Activated CD4-positive, alpha-beta T cell treated with anti-CD3 and anti-CD28 coated beads for 36 hours (primary cell): ENCODE measurements around the gene SGSH. TPM values are rescaled to one million over a fixed set of nuclear protein-coding genes. Genes with fewer than 3 reads are reported as not detected.
"Not testable (repeated sequence)": the region's sequence is repeated elsewhere in the genome, so short reads cannot be mapped to it uniquely, and the experiment has no call there.

Experiments
- ATAC-seq: fragments of 200-7000 bp; cut with Tn5 transposase; one replicate; pipeline ENCODE4 v1.10.0; 2021; ENCODE audit warnings: mild to moderate bottlenecking, moderate library complexity
- CTCF ChIA-PET: fragments of 350-600 bp; sonication (Branson Sonifier 250); formaldehyde crosslinking; loops from one replicate; lab custom pipeline; 2021; ENCODE audit warnings: antibody characterized with exemption; lab: Charles Lee
- POLR2A ChIA-PET: fragments of 350-600 bp; sonication (Branson Sonifier 250); formaldehyde crosslinking; loops from one replicate; lab custom pipeline; 2021; ENCODE audit warnings: antibody characterized with exemption, inconsistent platforms; lab: Charles Lee
- DNase-seq: peaks from one replicate; pipeline ENCODE4 v3.0.0-alpha.2; 2020
- H3K27ac Mint-ChIP-seq: one replicate; pipeline ENCODE4 v1.8.0; 2021; ENCODE audit warnings: mixed read lengths
- H3K27me3 Mint-ChIP-seq: one replicate; pipeline ENCODE4 v1.8.0; 2021; ENCODE audit warnings: mixed read lengths
- H3K36me3 Mint-ChIP-seq: one replicate; pipeline ENCODE4 v1.8.0; 2021; ENCODE audit warnings: low read depth, mixed read lengths
- H3K4me1 Mint-ChIP-seq: one replicate; pipeline ENCODE4 v1.8.0; 2021; ENCODE audit warnings: mixed read lengths
- H3K4me3 Mint-ChIP-seq: one replicate; pipeline ENCODE4 v1.8.0; 2021; ENCODE audit warnings: mild to moderate bottlenecking, moderate library complexity, mixed read lengths
- H3K9me3 Mint-ChIP-seq: one replicate; pipeline ENCODE4 v1.8.0; 2021; ENCODE audit warnings: low read depth, mixed read lengths
- intact Hi-C, 2 experiments: fragments of 100-400 bp; cut with DNase I in 1 of 2; cut with micrococcal nuclease in 1 of 2; formaldehyde crosslinking; loops; one replicate each; pipeline versions ENCODE4 v1.14.2 to v1.15.1; 2022 to 2024; cut with DNase I, micrococcal nuclease
- total RNA-seq, 2 experiments: library from RNA; stranded (reverse); gene quantifications; one replicate each; pipeline ENCODE4 v1.2.3, GENCODE V29; 2021

SGSH gene
- total RNA-seq, 2 experiments from 2014 or later: 20.2 to 22.7 TPM

- H3K4me1 Mint-ChIP-seq: peaks cover 58% of the 10 kb centered on the region
- H3K9me3 Mint-ChIP-seq: no peaks in the 10 kb centered on the region
- H3K27ac Mint-ChIP-seq: peak overlapping the region; percentile 91
- CTCF ChIA-PET: interaction anchor here (0.7 to 1.6 kb wide), 2 partner anchors 9 to 255 kb away, joined by 3 to 4 read pairs; no protein-coding TSS in a partner anchor
- peak overlapping the region; percentile 98 for H3K4me3 Mint-ChIP-seq
- intact Hi-C loops: loop anchor here (1.0 to 10.0 kb wide), 11 partner anchors 43 to 833 kb away; partner anchors contain the start of genes EIF4A3 (in 2 of the 2), CBX4 (in 1 of the 2), CBX8 (in 1 of the 2) and CHMP6 (in 1 of the 2)
- DNase-seq: no peak
- ATAC-seq: no peak
- peaks cover 29% of the 10 kb centered on the region for H3K36me3 Mint-ChIP-seq
- no peaks in the 10 kb centered on the region for H3K27me3 Mint-ChIP-seq
- POLR2A ChIA-PET: interaction anchor here (0.6 to 1.6 kb wide), 3 partner anchors 42 to 1467 kb away, joined by 3 to 7 read pairs (median 4); partner anchors contain the start of genes SGSH and SLC26A11
Measured at GRCh38 chr17:80261895-80262279, 41.8 kb upstream of the SGSH start.

GRCh38 chr17:80261159-80261894 is 41.2 kb upstream of the SGSH start:
- Mint-ChIP-seq H3K27me3 (no peaks in the 10 kb centered on the region), H3K9me3 (no peaks in the 10 kb centered on the region), H3K4me3 (peak overlapping the region; percentile 98), H3K27ac (peak overlapping the region; percentile 91), H3K36me3 (peaks cover 29% of the 10 kb centered on the region), H3K4me1 (peaks cover 63% of the 10 kb centered on the region)
- intact Hi-C loops: loop anchor here in 1 of 2 experiments (1.0 to 10.0 kb wide), 9 partner anchors 114 to 833 kb away; partner anchors contain the start of genes CBX4, CBX8, CHMP6 and EIF4A3
- peak; percentile 84 for DNase-seq
- POLR2A ChIA-PET: interaction anchor here (1.1 to 1.6 kb wide), 3 partner anchors 41 to 113 kb away, joined by 3 to 4 read pairs (median 3); partner anchors contain the start of genes SGSH and SLC26A11
- ATAC-seq: peak; percentile 20
- CTCF ChIA-PET: interaction anchor here (1.6 kb wide), 1 partner anchor 8 kb away, joined by 4 read pairs; no protein-coding TSS in a partner anchor

- Mint-ChIP-seq H3K9me3 (no peaks in the 10 kb centered on the region), H3K36me3 (peaks cover 26% of the 10 kb centered on the region)
Measured at GRCh38 chr17:80260791-80261158, 40.6 kb upstream of the SGSH start, which contains the start of gene RNF213. Gene RNF213, plus strand, starts transcription at chr17:80260852. Its CDS starts 2,830 bp downstream, at chr17:80263682.

GRCh38 chr17:80260069-80260535 is 40.0 kb upstream of the SGSH start:
- H3K27ac Mint-ChIP-seq: peak overlapping the region; percentile 98
- ATAC-seq (peak; percentile 32), DNase-seq (peak; percentile 90)
- peaks cover 65% of the 10 kb centered on the region for H3K4me1 Mint-ChIP-seq
- intact Hi-C loops: loop anchor here in 1 of 2 experiments (2.0 to 10.0 kb wide), 7 partner anchors 195 to 835 kb away; partner anchors contain the start of genes CBX4, CBX8 and CHMP6
- H3K36me3 Mint-ChIP-seq: peaks cover 20% of the 10 kb centered on the region
- peak overlapping the region; percentile 79 for H3K4me3 Mint-ChIP-seq
- no peaks in the 10 kb centered on the region for H3K27me3 Mint-ChIP-seq
- CTCF ChIA-PET: no interaction called here
- POLR2A ChIA-PET: interaction anchor here (0.7 to 1.6 kb wide), 3 partner anchors 50 to 1430 kb away, joined by 3 to 4 read pairs (median 3); no protein-coding TSS in a partner anchor
- H3K9me3 Mint-ChIP-seq: no peaks in the 10 kb centered on the region

More at GRCh38 chr17:80260791-80261158, 40.6 kb upstream of the SGSH start, which contains the start of gene RNF213:
- DNase-seq: peak; percentile 71
- Mint-ChIP-seq H3K4me3 (peak within 1 kb of the TSS; percentile 98), H3K4me1 (peaks cover 65% of the 10 kb centered on the region), H3K27me3 (no peaks in the 10 kb centered on the region), H3K27ac (peak within 1 kb of the TSS; percentile 98)
- intact Hi-C loops: loop anchor here in 1 of 2 experiments (1.0 to 10.0 kb wide), 9 partner anchors 113 to 834 kb away; partner anchors contain the start of genes CBX4, CBX8, CHMP6 and EIF4A3
- POLR2A ChIA-PET: interaction anchor here (1.1 to 1.6 kb wide), 2 partner anchors 51 to 112 kb away, joined by 3 read pairs; no protein-coding TSS in a partner anchor
- peak; percentile 10 for ATAC-seq
- CTCF ChIA-PET: no interaction called here

GRCh38 chr17:80259457-80260068 is 39.4 kb upstream of the SGSH start:
- no peak for ATAC-seq
- POLR2A ChIA-PET: interaction anchor here (0.7 to 1.2 kb wide), 2 partner anchors 40 to 1431 kb away, joined by 4 read pairs; no protein-coding TSS in a partner anchor
- Mint-ChIP-seq H3K27me3 (no peaks in the 10 kb centered on the region), H3K4me1 (peaks cover 70% of the 10 kb centered on the region), H3K9me3 (no peaks in the 10 kb centered on the region), H3K27ac (peak overlapping the region; percentile 98), H3K4me3 (peak overlapping the region; percentile 79), H3K36me3 (peaks cover 16% of the 10 kb centered on the region)
- intact Hi-C loops: loop anchor here (2.0 to 10.0 kb wide), 11 partner anchors 195 to 835 kb away; partner anchors contain the start of genes CBX4 (in 1 of the 2), CBX8 (in 1 of the 2), CCDC40 (in 1 of the 2) and CHMP6 (in 1 of the 2)
- DNase-seq: peak; percentile 61
- CTCF ChIA-PET: no interaction called here

- H3K27me3 Mint-ChIP-seq, POLR2A ChIA-PET, H3K36me3 Mint-ChIP-seq, CTCF ChIA-PET, H3K9me3 Mint-ChIP-seq: not testable (repeated sequence)
- Mint-ChIP-seq H3K4me3 (peak overlapping the region; percentile 79), H3K4me1 (peaks cover 81% of the 10 kb centered on the region), H3K27ac (peak overlapping the region; percentile 98)
- DNase-seq: peak; percentile 55
- ATAC-seq: peak; percentile 21
- intact Hi-C loops: loop anchor here (1.0 to 10.0 kb wide), 5 partner anchors 39 to 634 kb away; partner anchors contain the start of gene CCDC40 (in 1 of the 2)
Measured at GRCh38 chr17:80258296-80258695, 38.2 kb upstream of the SGSH start.

GRCh38 chr17:80257716-80258213 is 37.6 kb upstream of the SGSH start:
- no peak for ATAC-seq

GRCh38 chr17:80256034-80256350 is 35.9 kb upstream of the SGSH start:
- DNase-seq (no peak), ATAC-seq (no peak)
- H3K27ac Mint-ChIP-seq: peak overlapping the region; percentile 60
- no peaks in the 10 kb centered on the region for H3K27me3 Mint-ChIP-seq
- H3K4me1 Mint-ChIP-seq: peaks cover 74% of the 10 kb centered on the region
- CTCF ChIA-PET: no interaction called here
- H3K36me3 Mint-ChIP-seq: peaks cover 2% of the 10 kb centered on the region
- intact Hi-C loops: loop anchor here (5.0 to 10.0 kb wide), 2 partner anchors 261 to 636 kb away; no protein-coding TSS in a partner anchor
- POLR2A ChIA-PET: no interaction called here
- H3K4me3 Mint-ChIP-seq: no peak overlapping the region
- H3K9me3 Mint-ChIP-seq: no peaks in the 10 kb centered on the region

More at GRCh38 chr17:80257716-80258213, 37.6 kb upstream of the SGSH start:
- no peaks in the 10 kb centered on the region for H3K9me3 Mint-ChIP-seq
- peak overlapping the region; percentile 79 for H3K4me3 Mint-ChIP-seq
- no peaks in the 10 kb centered on the region for H3K27me3 Mint-ChIP-seq
- peak overlapping the region; percentile 98 for H3K27ac Mint-ChIP-seq
- intact Hi-C loops: loop anchor here (1.0 to 10.0 kb wide), 5 partner anchors 38 to 635 kb away; partner anchors contain the start of gene CCDC40 (in 1 of the 2)
- no peak for DNase-seq
- H3K36me3 Mint-ChIP-seq: peaks cover 4% of the 10 kb centered on the region
- ChIA-PET CTCF (no interaction called here), POLR2A (no interaction called here)
- peaks cover 82% of the 10 kb centered on the region for H3K4me1 Mint-ChIP-seq

- Mint-ChIP-seq H3K27me3 (no peaks in the 10 kb centered on the region), H3K9me3 (no peaks in the 10 kb centered on the region), H3K4me1 (peaks cover 71% of the 10 kb centered on the region), H3K4me3 (peak overlapping the region; percentile 64), H3K36me3 (peaks cover 2% of the 10 kb centered on the region), H3K27ac (peak overlapping the region; percentile 97)
- POLR2A ChIA-PET: no interaction called here
- CTCF ChIA-PET: interaction anchor here (0.7 to 1.8 kb wide), 2 partner anchors 12 to 59 kb away, joined by 4 to 5 read pairs; no protein-coding TSS in a partner anchor
- DNase-seq (peak; percentile 83), ATAC-seq (peak; percentile 62)
- intact Hi-C loops: loop anchor here (1.0 to 10.0 kb wide), 6 partner anchors 11 to 638 kb away; no protein-coding TSS in a partner anchor
Measured at GRCh38 chr17:80254396-80255251, 34.5 kb upstream of the SGSH start.
